Measurements from ENCODE around the gene KLHL6. TPM values are rescaled to one million over a fixed set of nuclear protein-coding genes. Genes with fewer than 3 reads are reported as not detected.
A peak's percentile ranks its signal among the peaks of the same experiment; 100 is the strongest.
"Not testable (repeated sequence)": the region's sequence is repeated elsewhere in the genome, so short reads cannot be mapped to it uniquely, and the experiment has no call there.

KLHL6 gene
- polyA plus RNA-seq, 4 donors = 0.22 to 2.0 (median 1.5) TPM

DNA sequence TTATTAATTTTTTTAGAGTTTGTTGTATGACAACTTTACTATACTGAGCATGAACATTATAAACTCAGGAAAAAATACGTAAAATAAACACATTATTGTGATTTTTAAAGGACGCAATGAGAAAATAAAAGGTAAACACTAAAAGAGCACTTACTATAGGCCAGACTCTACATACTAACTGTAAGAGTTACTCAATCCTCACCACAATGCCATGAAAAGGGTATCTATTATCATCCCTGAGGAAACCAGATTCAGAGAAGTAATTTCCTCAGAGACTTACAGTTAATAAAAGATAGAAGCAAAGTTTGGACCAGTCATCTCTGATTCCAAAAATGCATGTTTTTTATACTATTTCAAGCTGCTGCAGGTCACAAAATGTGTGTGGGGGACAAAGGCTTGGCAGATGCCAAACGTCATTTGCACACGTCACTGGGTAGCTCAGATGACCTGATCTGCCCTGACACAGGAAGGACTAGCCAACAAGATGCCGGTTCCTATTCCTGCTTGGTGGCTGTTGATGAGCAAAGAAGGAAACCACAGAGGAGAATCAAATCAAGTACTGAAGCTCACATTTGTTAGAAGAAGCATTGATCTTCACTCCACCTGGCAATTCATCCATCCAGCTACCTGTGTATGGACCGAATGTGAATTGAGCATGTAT, 42.3 kb downstream of the KLHL6 start:
- Histone ChIP-seq H3K27me3 (ENCODE audit: control insufficient read depth in 3 of 3, insufficient read depth in 3 of 3, low read length in 3 of 3) (no peaks in the 10 kb centered on the region), H3K9me3 (ENCODE audit: control insufficient read depth in 2 of 2, insufficient read depth in 1 of 2, low read depth in 1 of 2, low read length in 1 of 2) (no peaks in the 10 kb centered on the region), H3K4me1 (ENCODE audit: control insufficient read depth in 3 of 3, insufficient read depth in 2 of 3, low read depth in 1 of 3, low read length in 2 of 3) (peaks cover 2 to 16% (median 2%) of the 10 kb centered on the region in 3 donors), H3K4me3 (ENCODE audit: low read depth in 1 of 3, low read length in 3 of 3) (no peak overlapping the region), H3K27ac (ENCODE audit: low read depth in 1 of 3, low read length in 2 of 3) (no peak overlapping the region), H3K36me3 (ENCODE audit: control insufficient read depth in 3 of 3, insufficient read depth in 2 of 3, low read depth in 1 of 3, low read length in 3 of 3) (peaks cover 0 to 2% (median 0%) of the 10 kb centered on the region in 3 donors)
- FAIRE-seq = no peak
- no peak for DNase-seq
- 75 to 87% (median 75%) methylated on average over 6 of the region's 6 CpGs for WGBS, 3 donors

DNA sequence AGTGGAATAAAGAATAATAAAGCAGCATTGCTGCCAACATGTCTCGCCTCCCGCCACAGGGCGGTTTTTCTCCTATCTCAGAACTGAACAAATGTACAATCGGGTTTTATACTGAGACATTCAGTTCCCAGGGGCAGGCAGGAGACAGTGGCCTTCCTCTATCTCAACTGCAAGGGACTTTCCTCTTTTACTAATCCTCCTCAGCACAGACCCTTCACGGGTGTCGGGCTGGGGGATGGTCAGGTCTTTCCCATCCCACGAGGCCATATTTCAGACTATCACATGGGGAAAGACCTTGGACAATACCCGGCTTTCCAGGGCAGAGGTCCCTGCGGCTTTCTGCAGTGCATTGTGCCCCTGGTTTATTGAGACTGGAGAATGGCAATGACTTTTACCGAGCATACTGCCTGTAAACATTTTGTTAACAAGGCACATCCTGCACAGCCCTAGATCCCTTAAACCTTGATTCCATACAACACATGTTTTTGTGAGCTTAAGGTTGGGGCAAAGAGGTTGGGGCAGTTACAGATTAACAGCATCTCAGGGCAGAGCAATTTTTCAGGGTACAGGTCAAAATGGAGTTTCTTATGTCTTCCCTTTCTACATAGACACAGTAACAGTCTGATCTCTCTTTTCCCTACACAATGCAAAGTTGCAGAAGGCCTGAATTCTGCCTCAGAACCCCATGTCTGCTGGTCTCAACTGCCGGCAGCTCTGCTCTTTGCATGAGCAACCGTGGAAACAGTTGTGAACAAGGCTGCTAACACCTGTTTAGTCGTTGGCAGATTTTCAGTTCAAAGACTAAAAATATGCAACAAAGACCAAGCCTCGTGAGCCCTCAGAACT, 44.0 kb downstream of the KLHL6 start:
- H3K36me3 ChIP-seq (ENCODE audit: control insufficient read depth in 3 of 3, insufficient read depth in 2 of 3, low read depth in 1 of 3, low read length in 3 of 3); FAIRE-seq; H3K27me3 ChIP-seq (ENCODE audit: control insufficient read depth in 3 of 3, insufficient read depth in 3 of 3, low read length in 3 of 3); H3K9me3 ChIP-seq (ENCODE audit: control insufficient read depth in 2 of 2, insufficient read depth in 1 of 2, low read depth in 1 of 2, low read length in 1 of 2); DNase-seq; H3K4me3 ChIP-seq (ENCODE audit: low read depth in 1 of 3, low read length in 3 of 3): not testable (repeated sequence)
- 40 to 62% (median 54%) methylated on average over 13 to 14 of the region's 14 CpGs for WGBS, 3 donors
- peaks cover 0 to 14% (median 2%) of the 10 kb centered on the region in 3 donors for H3K4me1 ChIP-seq (ENCODE audit: control insufficient read depth in 3 of 3, insufficient read depth in 2 of 3, low read depth in 1 of 3, low read length in 2 of 3)
- H3K27ac ChIP-seq (ENCODE audit: low read depth in 1 of 3, low read length in 2 of 3) = peak overlapping the region in 1 of 3 donors; percentile 77

DNA sequence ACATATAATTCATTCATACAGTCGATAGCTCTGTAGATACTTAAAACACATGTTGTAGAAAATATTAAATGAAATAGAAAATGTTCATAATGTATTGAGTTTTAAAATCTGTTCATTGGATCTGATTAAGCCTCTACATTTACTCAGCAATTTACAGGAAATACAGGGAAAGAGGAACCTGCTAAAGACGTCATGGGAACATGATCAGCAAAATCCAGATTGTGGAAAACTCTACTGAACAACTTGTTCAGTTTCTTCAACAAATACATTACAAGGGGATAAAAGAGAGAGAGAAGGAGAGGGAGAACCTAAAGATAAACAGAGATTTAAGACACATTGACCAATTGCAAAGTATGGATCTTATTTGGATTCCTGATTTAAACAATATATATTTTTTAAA, 46.7 kb downstream of the KLHL6 start:
- no peaks in the 10 kb centered on the region for H3K27me3 ChIP-seq (ENCODE audit: control insufficient read depth in 3 of 3, insufficient read depth in 3 of 3, low read length in 3 of 3)
- WGBS, 3 donors = 76 to 90% (median 80%) methylated on average over 2 of the region's 2 CpGs
- no peak overlapping the region for H3K4me3 ChIP-seq (ENCODE audit: low read depth in 1 of 3, low read length in 3 of 3)
- no peak for DNase-seq
- peaks cover 0 to 2% of the 10 kb centered on the region in 2 donors for H3K9me3 ChIP-seq (ENCODE audit: control insufficient read depth in 2 of 2, insufficient read depth in 1 of 2, low read depth in 1 of 2, low read length in 1 of 2)
- no peak overlapping the region for H3K27ac ChIP-seq (ENCODE audit: low read depth in 1 of 3, low read length in 2 of 3)
- peaks cover 0 to 14% (median 0%) of the 10 kb centered on the region in 3 donors for H3K4me1 ChIP-seq (ENCODE audit: control insufficient read depth in 3 of 3, insufficient read depth in 2 of 3, low read depth in 1 of 3, low read length in 2 of 3)
- FAIRE-seq = no peak
- H3K36me3 ChIP-seq (ENCODE audit: control insufficient read depth in 3 of 3, insufficient read depth in 2 of 3, low read depth in 1 of 3, low read length in 3 of 3) = peaks cover 0 to 6% (median 0%) of the 10 kb centered on the region in 3 donors

GRCh38 chr3:183507551-183507950, 48.0 kb downstream of the KLHL6 start:
- 94 to 96% (median 95%) methylated on average over 11 of the region's 11 CpGs for WGBS, 3 donors
- peaks cover 0 to 2% of the 10 kb centered on the region in 2 donors for H3K9me3 ChIP-seq (ENCODE audit: control insufficient read depth in 2 of 2, insufficient read depth in 1 of 2, low read depth in 1 of 2, low read length in 1 of 2)
- H3K27me3 ChIP-seq (ENCODE audit: control insufficient read depth in 3 of 3, insufficient read depth in 3 of 3, low read length in 3 of 3) = no peaks in the 10 kb centered on the region
- no peak for FAIRE-seq
- no peak for DNase-seq
- H3K4me3 ChIP-seq (ENCODE audit: low read depth in 1 of 3, low read length in 3 of 3) = no peak overlapping the region
- H3K36me3 ChIP-seq (ENCODE audit: control insufficient read depth in 3 of 3, insufficient read depth in 2 of 3, low read depth in 1 of 3, low read length in 3 of 3) = peaks cover 0 to 6% (median 0%) of the 10 kb centered on the region in 3 donors
- peaks cover 0 to 14% (median 0%) of the 10 kb centered on the region in 3 donors for H3K4me1 ChIP-seq (ENCODE audit: control insufficient read depth in 3 of 3, insufficient read depth in 2 of 3, low read depth in 1 of 3, low read length in 2 of 3)
- H3K27ac ChIP-seq (ENCODE audit: low read depth in 1 of 3, low read length in 2 of 3) = peak overlapping the region in 1 of 3 donors; percentile 23

DNA sequence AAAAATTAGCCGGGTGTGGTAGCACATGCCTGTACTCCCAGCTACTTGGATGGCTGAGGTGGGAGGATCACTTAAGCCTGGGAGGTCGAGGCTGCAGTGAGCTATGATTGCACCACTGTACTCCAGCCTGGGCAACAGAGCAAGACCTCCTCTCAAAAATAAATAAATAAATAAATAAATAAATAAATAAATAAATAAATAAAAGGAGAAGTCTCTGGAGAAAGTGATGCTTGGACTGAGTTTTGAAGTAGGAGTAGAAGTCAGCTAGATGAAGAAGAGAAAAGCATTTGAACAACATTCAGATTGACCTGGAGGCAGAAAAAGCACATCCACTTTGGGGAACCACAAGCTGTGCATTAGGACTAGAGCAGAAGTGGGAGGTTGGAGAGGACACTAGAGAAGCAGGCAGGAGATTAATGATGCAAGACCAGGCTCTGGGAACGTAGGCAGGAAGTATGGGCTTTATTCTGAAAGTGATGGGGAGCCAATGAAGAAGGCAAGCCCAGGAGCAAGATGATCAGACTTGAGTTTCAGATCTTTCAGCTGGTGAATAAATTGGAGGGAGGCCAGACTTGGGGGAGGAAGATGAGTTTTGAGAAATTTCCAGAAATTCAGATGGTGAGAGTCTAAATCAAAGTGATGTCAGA, 48.7 kb downstream of the KLHL6 start:
- no peak overlapping the region for H3K27ac ChIP-seq (ENCODE audit: low read depth in 1 of 3, low read length in 2 of 3)
- WGBS, 3 donors = 74 to 76% (median 75%) methylated on average over 3 of the region's 3 CpGs
- no peak for DNase-seq
- no peak overlapping the region for H3K4me3 ChIP-seq (ENCODE audit: low read depth in 1 of 3, low read length in 3 of 3)
- H3K9me3 ChIP-seq (ENCODE audit: control insufficient read depth in 2 of 2, insufficient read depth in 1 of 2, low read depth in 1 of 2, low read length in 1 of 2) = peaks cover 0 to 2% of the 10 kb centered on the region in 2 donors
- H3K4me1 ChIP-seq (ENCODE audit: control insufficient read depth in 3 of 3, insufficient read depth in 2 of 3, low read depth in 1 of 3, low read length in 2 of 3) = peaks cover 0 to 11% (median 0%) of the 10 kb centered on the region in 3 donors
- no peaks in the 10 kb centered on the region for H3K27me3 ChIP-seq (ENCODE audit: control insufficient read depth in 3 of 3, insufficient read depth in 3 of 3, low read length in 3 of 3)
- peaks cover 0 to 6% (median 0%) of the 10 kb centered on the region in 3 donors for H3K36me3 ChIP-seq (ENCODE audit: control insufficient read depth in 3 of 3, insufficient read depth in 2 of 3, low read depth in 1 of 3, low read length in 3 of 3)
- FAIRE-seq = no peak

DNA sequence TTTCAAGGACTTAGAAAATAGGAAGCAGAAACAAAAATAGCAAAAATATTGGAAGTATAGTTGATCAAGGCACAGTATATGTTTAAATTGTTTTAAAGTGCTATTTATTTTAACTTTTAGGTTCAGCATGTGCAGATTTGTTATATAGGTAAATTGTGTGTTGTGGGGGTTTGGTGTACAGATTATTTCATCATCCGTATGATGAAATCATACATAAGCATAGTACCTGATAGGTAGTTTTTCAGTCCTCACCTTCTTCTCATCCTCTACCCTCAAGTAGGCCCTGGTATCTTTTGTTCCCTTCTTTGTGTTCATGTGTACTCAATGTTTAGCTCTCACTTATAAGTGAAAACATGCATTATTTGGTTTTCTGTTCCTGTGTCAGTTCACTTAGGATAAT, 50.9 kb downstream of the KLHL6 start:
- Histone ChIP-seq H3K4me3 (ENCODE audit: low read depth in 1 of 3, low read length in 3 of 3) (no peak overlapping the region), H3K9me3 (ENCODE audit: control insufficient read depth in 2 of 2, insufficient read depth in 1 of 2, low read depth in 1 of 2, low read length in 1 of 2) (peaks cover 0 to 2% of the 10 kb centered on the region in 2 donors), H3K36me3 (ENCODE audit: control insufficient read depth in 3 of 3, insufficient read depth in 2 of 3, low read depth in 1 of 3, low read length in 3 of 3) (peaks cover 0 to 6% (median 0%) of the 10 kb centered on the region in 3 donors), H3K4me1 (ENCODE audit: control insufficient read depth in 3 of 3, insufficient read depth in 2 of 3, low read depth in 1 of 3, low read length in 2 of 3) (peaks cover 0 to 7% (median 0%) of the 10 kb centered on the region in 3 donors), H3K27me3 (ENCODE audit: control insufficient read depth in 3 of 3, insufficient read depth in 3 of 3, low read length in 3 of 3) (no peaks in the 10 kb centered on the region), H3K27ac (ENCODE audit: low read depth in 1 of 3, low read length in 2 of 3) (no peak overlapping the region)
- WGBS, 3 donors = 97 to 100% (median 100%) methylated on average over 1 of the region's 1 CpG
- FAIRE-seq (no peak), DNase-seq (no peak)

DNA sequence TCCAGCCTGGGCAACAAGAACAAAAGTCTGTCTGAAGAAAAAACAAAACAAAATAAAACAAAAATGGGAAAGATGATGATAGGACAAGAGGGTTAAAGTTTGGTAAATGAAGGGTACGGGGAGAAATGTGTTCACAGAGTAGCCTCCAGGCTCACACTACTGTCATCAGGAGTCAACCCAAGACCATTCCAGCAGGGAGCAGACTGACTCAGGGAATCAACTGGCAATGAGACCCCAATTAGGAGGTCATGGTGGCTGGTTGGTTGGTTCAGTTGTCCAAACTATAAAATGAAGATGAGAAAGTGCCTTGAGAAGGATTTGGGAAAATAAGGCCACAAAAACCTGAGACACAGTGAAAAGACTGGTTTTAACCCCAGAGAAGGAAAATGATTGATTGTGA, 51.8 kb downstream of the KLHL6 start:
- peaks cover 0 to 2% of the 10 kb centered on the region in 2 donors for H3K9me3 ChIP-seq (ENCODE audit: control insufficient read depth in 2 of 2, insufficient read depth in 1 of 2, low read depth in 1 of 2, low read length in 1 of 2)
- H3K27me3 ChIP-seq (ENCODE audit: control insufficient read depth in 3 of 3, insufficient read depth in 3 of 3, low read length in 3 of 3) = no peaks in the 10 kb centered on the region
- WGBS, 3 donors = 79 to 96% (median 79%) methylated on average over 1 of the region's 1 CpG
- DNase-seq (no peak), FAIRE-seq (no peak)
- H3K4me1 ChIP-seq (ENCODE audit: control insufficient read depth in 3 of 3, insufficient read depth in 2 of 3, low read depth in 1 of 3, low read length in 2 of 3) = peaks cover 0 to 7% (median 0%) of the 10 kb centered on the region in 3 donors
- no peak overlapping the region for H3K4me3 ChIP-seq (ENCODE audit: low read depth in 1 of 3, low read length in 3 of 3)
- H3K36me3 ChIP-seq (ENCODE audit: control insufficient read depth in 3 of 3, insufficient read depth in 2 of 3, low read depth in 1 of 3, low read length in 3 of 3) = peaks cover 0 to 6% (median 0%) of the 10 kb centered on the region in 3 donors
- no peak overlapping the region for H3K27ac ChIP-seq (ENCODE audit: low read depth in 1 of 3, low read length in 2 of 3)

All from small intestine (tissue), 7 donors.